ENCODE results near the gene CDH23. TPM values are rescaled to one million over a fixed set of nuclear protein-coding genes. Genes with fewer than 3 reads are reported as not detected.
A peak's percentile ranks its signal among the peaks of the same experiment; 100 is the strongest.

CDH23 gene
- total RNA-seq, 3 donors from 2014 or later, result 1.8 to 3.6 (median 3.0) TPM

GRCh38 chr10:71741671-71742070 lies 345.0 kb downstream of the CDH23 start:
- peak in 1 of 3 donors; percentile 32 for DNase-seq
- TF ChIP-seq, protein P1, sequence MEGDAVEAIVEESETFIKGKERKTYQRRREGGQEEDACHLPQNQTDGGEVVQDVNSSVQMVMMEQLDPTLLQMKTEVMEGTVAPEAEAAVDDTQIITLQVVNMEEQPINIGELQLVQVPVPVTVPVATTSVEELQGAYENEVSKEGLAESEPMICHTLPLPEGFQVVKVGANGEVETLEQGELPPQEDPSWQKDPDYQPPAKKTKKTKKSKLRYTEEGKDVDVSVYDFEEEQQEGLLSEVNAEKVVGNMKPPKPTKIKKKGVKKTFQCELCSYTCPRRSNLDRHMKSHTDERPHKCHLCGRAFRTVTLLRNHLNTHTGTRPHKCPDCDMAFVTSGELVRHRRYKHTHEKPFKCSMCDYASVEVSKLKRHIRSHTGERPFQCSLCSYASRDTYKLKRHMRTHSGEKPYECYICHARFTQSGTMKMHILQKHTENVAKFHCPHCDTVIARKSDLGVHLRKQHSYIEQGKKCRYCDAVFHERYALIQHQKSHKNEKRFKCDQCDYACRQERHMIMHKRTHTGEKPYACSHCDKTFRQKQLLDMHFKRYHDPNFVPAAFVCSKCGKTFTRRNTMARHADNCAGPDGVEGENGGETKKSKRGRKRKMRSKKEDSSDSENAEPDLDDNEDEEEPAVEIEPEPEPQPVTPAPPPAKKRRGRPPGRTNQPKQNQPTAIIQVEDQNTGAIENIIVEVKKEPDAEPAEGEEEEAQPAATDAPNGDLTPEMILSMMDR (IDR thresholded peaks at IDR 0.05), result no peak
- no peak for ATAC-seq
- no peaks in the 10 kb centered on the region for H3K36me3 ChIP-seq (ENCODE audit: low read depth)
- H3K9me3 ChIP-seq, result no peaks in the 10 kb centered on the region
- intact Hi-C loops (cut with DNase I, micrococcal nuclease), result no loop called here
- peaks cover 26% of the 10 kb centered on the region for H3K4me1 ChIP-seq (ENCODE audit: low read depth)
- no peak overlapping the region for H3K4me3 ChIP-seq

GRCh38 chr10:71742301-71743088 lies 345.8 kb downstream of the CDH23 start:
- no peak for ATAC-seq
- peak in 1 of 3 donors; percentile 43 for DNase-seq
- Histone ChIP-seq H3K36me3 (ENCODE audit: low read depth) (no peaks in the 10 kb centered on the region), H3K4me3 (no peak overlapping the region), H3K4me1 (ENCODE audit: low read depth) (peaks cover 26% of the 10 kb centered on the region), H3K9me3 (no peaks in the 10 kb centered on the region)
- intact Hi-C loops (cut with DNase I, micrococcal nuclease), result no loop called here
- TF ChIP-seq, protein P1 (IDR thresholded peaks at IDR 0.05), result no peak

DNA sequence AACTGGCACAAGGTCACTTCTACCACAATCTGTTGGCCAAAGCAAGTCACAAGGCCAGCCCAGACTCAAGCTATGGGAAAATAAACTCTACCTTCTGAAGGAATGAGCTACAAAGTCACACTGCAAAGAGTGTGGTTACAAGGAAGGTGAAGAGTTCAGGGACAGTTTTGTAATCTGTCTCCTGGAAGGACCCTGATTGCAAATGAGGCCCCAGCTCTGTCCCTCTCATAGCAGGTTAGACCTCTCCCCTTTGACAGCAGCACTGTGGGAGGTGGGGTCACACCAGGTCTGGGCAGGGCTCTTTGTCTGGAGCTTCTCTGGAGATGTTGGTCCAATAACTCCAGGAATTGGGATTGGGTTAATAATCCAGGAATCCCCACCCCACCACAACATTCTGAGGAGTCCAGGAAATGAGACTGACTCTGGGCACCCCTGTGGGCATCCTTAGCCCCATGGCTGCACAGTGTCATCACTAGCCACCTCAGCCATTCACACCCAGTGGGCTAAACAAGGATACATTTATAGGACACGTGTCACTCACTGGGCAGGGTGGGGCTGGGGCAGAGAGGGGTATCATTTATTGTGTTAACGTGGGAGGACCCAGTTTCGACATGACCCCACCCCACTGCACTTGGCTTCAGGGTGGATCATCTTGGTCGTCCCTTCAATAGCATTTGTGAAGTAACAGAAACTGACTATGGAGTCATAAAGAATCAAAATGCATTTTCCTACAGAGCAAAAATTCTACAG lies 346.5 kb downstream of the CDH23 start:
- H3K4me1 ChIP-seq (ENCODE audit: low read depth), result peaks cover 30% of the 10 kb centered on the region
- no peaks in the 10 kb centered on the region for H3K36me3 ChIP-seq (ENCODE audit: low read depth)
- intact Hi-C loops (cut with DNase I, micrococcal nuclease), result no loop called here
- no peaks in the 10 kb centered on the region for H3K9me3 ChIP-seq
- no peak overlapping the region for H3K4me3 ChIP-seq
- ATAC-seq (no peak), DNase-seq (peak in 1 of 3 donors; percentile 17)
- TF ChIP-seq, protein P1 (IDR thresholded peaks at IDR 0.05), result no peak

GRCh38 chr10:71743866-71744265 lies 347.1 kb downstream of the CDH23 start:
- Histone ChIP-seq H3K36me3 (ENCODE audit: low read depth) (no peaks in the 10 kb centered on the region), H3K4me3 (no peak overlapping the region), H3K9me3 (no peaks in the 10 kb centered on the region), H3K4me1 (ENCODE audit: low read depth) (peaks cover 36% of the 10 kb centered on the region)
- TF ChIP-seq, protein P1 (IDR thresholded peaks at IDR 0.05), result no peak
- DNase-seq (no peak), ATAC-seq (no peak)
- intact Hi-C loops (cut with DNase I, micrococcal nuclease), result no loop called here

GRCh38 chr10:71744897-71745663 lies 348.4 kb downstream of the CDH23 start:
- Histone ChIP-seq H3K9me3 (no peaks in the 10 kb centered on the region), H3K4me3 (no peak overlapping the region), H3K36me3 (ENCODE audit: low read depth) (no peaks in the 10 kb centered on the region), H3K4me1 (ENCODE audit: low read depth) (peaks cover 43% of the 10 kb centered on the region)
- intact Hi-C loops (cut with DNase I, micrococcal nuclease), result no loop called here
- TF ChIP-seq, protein P1 (IDR thresholded peaks at IDR 0.05), result no peak
- DNase-seq (peak in 2 of 3 donors; percentile 34 to 50), ATAC-seq (no peak)
